Measurements from ENCODE around the gene RAB36. TPM values are rescaled to one million over a fixed set of nuclear protein-coding genes. Genes with fewer than 3 reads are reported as not detected.

RAB36 gene
- total RNA-seq, 1 donor from 2014 or later: 3.5 TPM

GRCh38 chr22:23109079-23109347, 36.3 kb upstream of the RAB36 start:
- H3K4me3 ChIP-seq (ENCODE audit: low read depth, low read length): no peak overlapping the region
- no peak for DNase-seq (ENCODE audit: low read depth)
- no peak for TF ChIP-seq CTCF (conservative IDR thresholded peaks at IDR 0.05; ENCODE audit: low read depth, low read length)

- no peak for DNase-seq (ENCODE audit: low read depth)
- no peak for TF ChIP-seq CTCF (conservative IDR thresholded peaks at IDR 0.05; ENCODE audit: low read depth, low read length)
- no peak overlapping the region for H3K4me3 ChIP-seq (ENCODE audit: low read depth, low read length)
Observed at GRCh38 chr22:23109441-23109978, 35.8 kb upstream of the RAB36 start.

- no peak for DNase-seq (ENCODE audit: low read depth)
- H3K4me3 ChIP-seq (ENCODE audit: low read depth, low read length): no peak overlapping the region
- no peak for TF ChIP-seq CTCF (conservative IDR thresholded peaks at IDR 0.05; ENCODE audit: low read depth, low read length)
Observed at GRCh38 chr22:23110190-23110921, 34.9 kb upstream of the RAB36 start.

GRCh38 chr22:23110922-23111527, 34.3 kb upstream of the RAB36 start:
- no peak for TF ChIP-seq CTCF (conservative IDR thresholded peaks at IDR 0.05; ENCODE audit: low read depth, low read length)
- no peak for DNase-seq (ENCODE audit: low read depth)
- no peak overlapping the region for H3K4me3 ChIP-seq (ENCODE audit: low read depth, low read length)

- no peak for TF ChIP-seq CTCF (conservative IDR thresholded peaks at IDR 0.05; ENCODE audit: low read depth, low read length)
- DNase-seq (ENCODE audit: low read depth): no peak
- H3K4me3 ChIP-seq (ENCODE audit: low read depth, low read length): no peak overlapping the region
Observed at GRCh38 chr22:23112472-23113012, 32.7 kb upstream of the RAB36 start.

- H3K4me3 ChIP-seq (ENCODE audit: low read depth, low read length): no peak overlapping the region
- DNase-seq (ENCODE audit: low read depth): no peak
- no peak for TF ChIP-seq CTCF (conservative IDR thresholded peaks at IDR 0.05; ENCODE audit: low read depth, low read length)
Observed at GRCh38 chr22:23113067-23113846, 32.0 kb upstream of the RAB36 start.

Data from epithelial cell of proximal tubule (primary cell).